ENCODE data around the gene ENO2. TPM values are rescaled to one million over a fixed set of nuclear protein-coding genes. Genes with fewer than 3 reads are reported as not detected.

Gene ENO2
- total RNA-seq, 2 experiments from 2014 or later, result 156 to 160 TPM

Small RNA genes within 50 kb of the gene (microRNA-seq; reads per million reads assigned to microRNA genes)
- gene MIR141 (ENCODE audit: borderline microRNAs expressed, borderline replicate concordance) (70.4 reads per million, percentile 67 among the genes with 10 or more reads in this experiment), gene MIR200C (ENCODE audit: borderline microRNAs expressed, borderline replicate concordance) (347 reads per million, percentile 80 among the genes with 10 or more reads in this experiment)

Other genes starting within 250 kb of the ENO2 start
- 10 to 100 TPM; 90.9 to 95.4 TPM for gene ZNF384, start 225.2 kb upstream of the ENO2 start, total RNA-seq
- gene PIANP, start 213.8 kb upstream of the ENO2 start, total RNA-seq, result not detected
- 10 to 100 TPM; 29.5 to 36.8 TPM for gene COPS7A, start 190.5 kb upstream of the ENO2 start, total RNA-seq
- gene MLF2, start 161.4 kb upstream of the ENO2 start, total RNA-seq, result 10 to 100 TPM; 90.7 to 95.4 TPM
- gene PTMS, start 148.2 kb upstream of the ENO2 start, total RNA-seq, result 10 to 100 TPM; 16.4 to 25.6 TPM
- 10 to 100 TPM; 12.0 to 13.1 TPM for gene LAG3, start 142.1 kb upstream of the ENO2 start, total RNA-seq
- gene CD4, start 125.1 kb upstream of the ENO2 start, total RNA-seq, result 100 to 1,000 TPM; 219 to 227 TPM
- under 1 TPM; 0.25 to 0.29 TPM for gene GPR162, start 92.8 kb upstream of the ENO2 start, total RNA-seq
- under 1 TPM in 1 of 2 experiments, not detected in 1; 0.40 TPM for gene P3H3, start 86.2 kb upstream of the ENO2 start, total RNA-seq
- gene GNB3, start 73.7 kb upstream of the ENO2 start, total RNA-seq, result not detected
- 100 to 1,000 TPM; 118 to 122 TPM for gene CDCA3, start 63.3 kb upstream of the ENO2 start, total RNA-seq
- 100 to 1,000 TPM; 119 to 131 TPM for gene USP5, start 62.4 kb upstream of the ENO2 start, total RNA-seq
- gene TPI1, start 47.0 kb upstream of the ENO2 start, total RNA-seq, result 1,000 to 10,000 TPM in 1 of 2 experiments, 100 to 1,000 TPM in 1; 918 to 1,035 TPM
- 10 to 100 TPM; 15.4 to 17.3 TPM for gene SPSB2, start 41.3 kb upstream of the ENO2 start, total RNA-seq
- gene LRRC23, start 9.8 kb upstream of the ENO2 start, total RNA-seq, result 1 to 10 TPM; 4.4 to 5.2 TPM
- gene ATN1, start 13.4 kb downstream of the ENO2 start, total RNA-seq, result 10 to 100 TPM; 27.3 to 27.6 TPM
- not detected for gene RNU7-1, start 29.2 kb downstream of the ENO2 start, total RNA-seq
- 100 to 1,000 TPM; 156 to 181 TPM for gene C12orf57, start 29.4 kb downstream of the ENO2 start, total RNA-seq
- gene PTPN6, start 36.8 kb downstream of the ENO2 start, total RNA-seq, result 100 to 1,000 TPM; 346 to 354 TPM
- gene PHB2, start 56.1 kb downstream of the ENO2 start, total RNA-seq, result 100 to 1,000 TPM; 214 to 230 TPM
- 10 to 100 TPM; 41.8 to 53.3 TPM for gene EMG1, start 56.3 kb downstream of the ENO2 start, total RNA-seq
- 10 to 100 TPM; 36.8 to 45.4 TPM for gene LPCAT3, start 103.9 kb downstream of the ENO2 start, total RNA-seq
- 1 to 10 TPM; 1.1 to 1.4 TPM for gene C1S, start 146.1 kb downstream of the ENO2 start, total RNA-seq
- gene C1R, start 177.9 kb downstream of the ENO2 start, total RNA-seq, result 1 to 10 TPM; 2.2 to 3.5 TPM
- 10 to 100 TPM; 31.2 to 31.4 TPM for gene C1RL, start 194.6 kb downstream of the ENO2 start, total RNA-seq
- gene RBP5, start 214.3 kb downstream of the ENO2 start, total RNA-seq, result under 1 TPM in 1 of 2 experiments, not detected in 1; 0.42 TPM
- gene CLSTN3, start 215.8 kb downstream of the ENO2 start, total RNA-seq, result 10 to 100 TPM; 74.0 to 74.1 TPM

Measured in activated CD4-positive, alpha-beta T cell treated with anti-CD3 and anti-CD28 coated beads, Interleukin-2, amount 10 ng/mL, durations not matched to agents 7 days and 5 days (primary cell).